Loucy (cell line): ENCODE results near the gene LEF1.

Experiments used
- H2AFZ ChIP-seq: fragments of 200-600 bp; sonication (generic); 2 replicates; pipeline ENCODE4 v1.6.0; 2016; ENCODE audit warnings: antibody characterized with exemption, mild to moderate bottlenecking, low read length, moderate library complexity
- H3F3A ChIP-seq: fragments of 200-600 bp; 2 replicates; pipeline ENCODE4 v1.6.0; 2016; ENCODE audit warnings: antibody characterized with exemption, low read depth, mild to moderate bottlenecking
- H3K27me3 ChIP-seq: fragments of 200-600 bp; sonication (generic); 2 replicates; pipeline ENCODE4 v1.6.1; 2014; ENCODE audit warnings: low read length, mild to moderate bottlenecking; ENCODE audit not compliant: insufficient read depth, poor library complexity, severe bottlenecking
- H3K36me3 ChIP-seq: fragments of 200-600 bp; sonication (generic); 2 replicates; pipeline ENCODE4 v1.6.1; 2016; ENCODE audit warnings: low read length; ENCODE audit not compliant: insufficient read depth
- H3K4me1 ChIP-seq: fragments of 200-600 bp; sonication (generic); 2 replicates; pipeline ENCODE4 v1.5.1; 2014; ENCODE audit warnings: low read length, mild to moderate bottlenecking; ENCODE audit not compliant: insufficient read depth, poor library complexity, severe bottlenecking
- H3K4me2 ChIP-seq: fragments of 200-600 bp; sonication (generic); 2 replicates; pipeline ENCODE4 v1.6.0; 2014; ENCODE audit warnings: antibody characterized with exemption, low read length, low read depth, mild to moderate bottlenecking; ENCODE audit not compliant: poor library complexity, severe bottlenecking
- H3K4me3 ChIP-seq: fragments of 200-600 bp; sonication (generic); 2 replicates; pipeline ENCODE4 v1.5.1; 2014; ENCODE audit warnings: low read length, mild to moderate bottlenecking, mixed read lengths; ENCODE audit not compliant: poor library complexity, severe bottlenecking
- H3K79me2 ChIP-seq: fragments of 200-600 bp; sonication (generic); 2 replicates; pipeline ENCODE4 v1.6.1; 2014; ENCODE audit warnings: low read length; ENCODE audit not compliant: insufficient read depth
- H3K9ac ChIP-seq: fragments of 200-600 bp; sonication (generic); 2 replicates; pipeline ENCODE4 v1.6.0; 2014; ENCODE audit warnings: mild to moderate bottlenecking, low read depth, low read length, moderate library complexity; ENCODE audit not compliant: poor library complexity, severe bottlenecking
- H3K9me2 ChIP-seq: fragments of 200-600 bp; sonication (generic); replicated peaks from 2 replicates; pipeline ENCODE4 v1.6.1; 2016; ENCODE audit warnings: low read depth, low read length, mixed read lengths
- H3K9me3 ChIP-seq: fragments of 200-600 bp; sonication (generic); 2 replicates; pipeline ENCODE4 v1.6.1; 2014; ENCODE audit warnings: mild to moderate bottlenecking, antibody characterized with exemption, low read length, low read depth; ENCODE audit not compliant: insufficient read depth
- H4K20me1 ChIP-seq: fragments of 200-600 bp; sonication (generic); 2 replicates; pipeline ENCODE4 v1.6.0; 2014; ENCODE audit warnings: antibody characterized with exemption, low read length, mild to moderate bottlenecking; ENCODE audit not compliant: insufficient read depth, poor library complexity, severe bottlenecking
- CTCF ChIP-seq: fragments of 200-600 bp; sonication (generic); conservative IDR thresholded peaks from 2 replicates; pipeline ENCODE4 v1.5.1; 2014; ENCODE audit warnings: mild to moderate bottlenecking, antibody characterized with exemption, low read length
- EZH2phosphoT487 ChIP-seq: fragments of 200-600 bp; IDR thresholded peaks from 2 replicates; pipeline ENCODE4 v1.6.1; 2018; ENCODE audit warnings: antibody characterized with exemption, mild to moderate bottlenecking, moderate library complexity, borderline replicate concordance

Gene LEF1

GRCh38 chr4:108168671-108169523 lies at the start of gene LEF1:
Gene LEF1, minus strand, starts transcription at chr4:108168932. Its CDS starts 1,165 bp downstream, at chr4:108167767.
- Histone ChIP-seq H3K4me2 (peak within 1 kb of the TSS; percentile 93), H3K9me3 (no peaks in the 10 kb centered on the region), H4K20me1 (peaks cover 27% of the 10 kb centered on the region), H3K27me3 (no peaks in the 10 kb centered on the region), H3K4me3 (peak within 1 kb of the TSS; percentile 96), H3F3A (0 out of 2 replicates have a peak, but pooled peaks cover 2% of the 10 kb centered on the region), H2AFZ (peak within 1 kb of the TSS; percentile 81), H3K79me2 (peaks cover 92% of the 10 kb centered on the region), H3K9me2 (no peaks in the 10 kb centered on the region), H3K9ac (peak within 1 kb of the TSS; percentile 92), H3K4me1 (peaks cover 45% of the 10 kb centered on the region), H3K36me3 (no peaks in the 10 kb centered on the region; the same call in 1 of the 2 replicates)
- TF ChIP-seq EZH2phosphoT487 (no peak), CTCF (no peak)

GRCh38 chr4:108216510-108216909 lies 47.8 kb upstream of the LEF1 start:
- Histone ChIP-seq H3K4me3 (no peak overlapping the region), H3K4me1 (peaks cover 23% of the 10 kb centered on the region), H3K4me2 (no peak overlapping the region), H3F3A (0 out of 2 replicates have a peak, but pooled peaks cover 3% of the 10 kb centered on the region), H3K9me3 (no peaks in the 10 kb centered on the region), H4K20me1 (no peaks in the 10 kb centered on the region), H2AFZ (no peak overlapping the region), H3K27me3 (no peaks in the 10 kb centered on the region), H3K36me3 (no peaks in the 10 kb centered on the region), H3K9me2 (no peaks in the 10 kb centered on the region), H3K9ac (no peak overlapping the region), H3K79me2 (no peaks in the 10 kb centered on the region)
- no peak for TF ChIP-seq CTCF
- TF ChIP-seq EZH2phosphoT487, result no peak

GRCh38 chr4:108215055-108215454 lies 46.3 kb upstream of the LEF1 start:
- Histone ChIP-seq H3K27me3 (no peaks in the 10 kb centered on the region), H4K20me1 (no peaks in the 10 kb centered on the region), H3F3A (0 out of 2 replicates have a peak, but pooled peaks cover 3% of the 10 kb centered on the region), H3K36me3 (no peaks in the 10 kb centered on the region), H3K4me1 (peaks cover 23% of the 10 kb centered on the region), H3K4me3 (no peak overlapping the region), H2AFZ (no peak overlapping the region), H3K79me2 (no peaks in the 10 kb centered on the region), H3K4me2 (no peak overlapping the region), H3K9me3 (no peaks in the 10 kb centered on the region), H3K9me2 (no peaks in the 10 kb centered on the region), H3K9ac (no peak overlapping the region)
- TF ChIP-seq EZH2phosphoT487 (no peak), CTCF (no peak)
